ENCODE results near the gene GDF2.

Gene GDF2

DNA sequence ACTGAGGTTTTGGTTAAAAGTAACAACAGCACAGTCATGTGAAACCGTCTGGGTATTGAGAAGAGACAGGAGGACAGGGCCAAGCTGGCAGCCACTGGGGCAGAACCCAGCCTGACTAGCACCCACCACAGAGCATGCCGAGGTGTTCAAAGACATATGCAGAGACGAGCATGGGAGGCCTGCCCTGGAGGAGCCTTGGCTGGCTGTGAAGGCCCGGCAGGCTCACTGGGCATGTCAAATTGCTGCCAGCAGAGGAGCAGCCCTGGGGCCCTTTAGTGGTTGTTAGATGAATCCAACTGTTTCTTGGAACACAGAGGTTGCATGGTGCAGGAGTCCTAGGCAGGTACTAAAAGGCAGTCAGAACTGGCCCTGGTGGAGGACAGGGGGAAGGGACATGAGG lies 5.0 kb upstream of the GDF2 start:
- TF ChIP-seq, protein P1, sequence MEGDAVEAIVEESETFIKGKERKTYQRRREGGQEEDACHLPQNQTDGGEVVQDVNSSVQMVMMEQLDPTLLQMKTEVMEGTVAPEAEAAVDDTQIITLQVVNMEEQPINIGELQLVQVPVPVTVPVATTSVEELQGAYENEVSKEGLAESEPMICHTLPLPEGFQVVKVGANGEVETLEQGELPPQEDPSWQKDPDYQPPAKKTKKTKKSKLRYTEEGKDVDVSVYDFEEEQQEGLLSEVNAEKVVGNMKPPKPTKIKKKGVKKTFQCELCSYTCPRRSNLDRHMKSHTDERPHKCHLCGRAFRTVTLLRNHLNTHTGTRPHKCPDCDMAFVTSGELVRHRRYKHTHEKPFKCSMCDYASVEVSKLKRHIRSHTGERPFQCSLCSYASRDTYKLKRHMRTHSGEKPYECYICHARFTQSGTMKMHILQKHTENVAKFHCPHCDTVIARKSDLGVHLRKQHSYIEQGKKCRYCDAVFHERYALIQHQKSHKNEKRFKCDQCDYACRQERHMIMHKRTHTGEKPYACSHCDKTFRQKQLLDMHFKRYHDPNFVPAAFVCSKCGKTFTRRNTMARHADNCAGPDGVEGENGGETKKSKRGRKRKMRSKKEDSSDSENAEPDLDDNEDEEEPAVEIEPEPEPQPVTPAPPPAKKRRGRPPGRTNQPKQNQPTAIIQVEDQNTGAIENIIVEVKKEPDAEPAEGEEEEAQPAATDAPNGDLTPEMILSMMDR (IDR thresholded peaks at IDR 0.05) = no peak
- no peaks in the 10 kb centered on the region for H3K9me3 ChIP-seq
- no peaks in the 10 kb centered on the region for H3K27me3 ChIP-seq
- H3K27ac ChIP-seq = no peak overlapping the region
- peak in 1 of 2 donors; percentile 40 for DNase-seq
- H3K4me1 ChIP-seq = no peaks in the 10 kb centered on the region
- no peaks in the 10 kb centered on the region for H3K36me3 ChIP-seq
- intact Hi-C loops (cut with DNase I; ENCODE audit: low total_unique reads) = no loop called here
- no peak overlapping the region for H3K4me3 ChIP-seq

DNA sequence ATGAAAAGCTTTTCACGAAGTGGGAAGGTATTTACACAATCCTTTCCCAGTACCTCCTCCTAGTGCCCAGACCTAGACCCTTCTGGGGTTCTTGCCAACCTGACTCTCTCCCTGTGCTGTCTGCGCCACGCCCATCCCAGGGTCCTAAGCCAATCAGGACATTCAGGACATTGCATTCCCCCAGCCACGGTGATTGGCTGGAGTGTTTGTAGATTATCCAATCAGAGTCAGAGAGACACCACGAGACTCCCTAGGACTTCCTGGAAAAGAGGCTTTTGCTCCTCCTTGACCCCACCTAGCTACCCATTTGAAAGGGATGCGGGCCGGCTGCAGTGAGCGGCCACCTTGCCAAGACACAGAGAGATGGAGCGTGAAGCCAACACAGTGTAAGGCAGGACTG lies 3.5 kb upstream of the GDF2 start:
- no peaks in the 10 kb centered on the region for H3K4me1 ChIP-seq
- intact Hi-C loops (cut with DNase I; ENCODE audit: low total_unique reads) = no loop called here
- no peaks in the 10 kb centered on the region for H3K9me3 ChIP-seq

DNA sequence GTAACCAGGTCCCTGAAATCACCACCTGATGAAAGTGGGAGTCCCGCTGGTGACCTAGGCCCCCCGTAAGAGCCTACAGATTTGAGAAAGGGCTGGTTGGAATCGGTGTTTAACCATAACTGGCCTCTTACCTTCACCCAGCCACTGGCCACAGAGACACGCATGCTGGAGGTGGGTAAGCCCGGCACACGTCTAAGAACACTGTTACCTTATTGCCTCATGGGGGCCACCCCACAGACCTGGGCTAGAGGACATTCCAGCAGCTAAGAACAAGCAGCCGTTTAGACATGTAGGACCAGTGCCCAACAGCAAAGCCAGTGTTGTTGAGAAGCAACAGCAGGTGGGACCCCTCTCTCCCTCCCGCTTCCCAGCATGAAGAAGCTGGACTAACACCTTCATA lies 2.5 kb upstream of the GDF2 start:
- intact Hi-C loops (cut with DNase I; ENCODE audit: low total_unique reads) = no loop called here

More for the DNA sequence above, 3.5 kb upstream of the GDF2 start:
- Histone ChIP-seq H3K27me3 (peaks cover 0 to 5% of the 10 kb centered on the region in 2 donors), H3K36me3 (no peaks in the 10 kb centered on the region), H3K4me3 (no peak overlapping the region), H3K27ac (no peak overlapping the region)
- TF ChIP-seq, protein P1 (IDR thresholded peaks at IDR 0.05) = no peak
- DNase-seq = peak in 1 of 2 donors; percentile 31

DNA sequence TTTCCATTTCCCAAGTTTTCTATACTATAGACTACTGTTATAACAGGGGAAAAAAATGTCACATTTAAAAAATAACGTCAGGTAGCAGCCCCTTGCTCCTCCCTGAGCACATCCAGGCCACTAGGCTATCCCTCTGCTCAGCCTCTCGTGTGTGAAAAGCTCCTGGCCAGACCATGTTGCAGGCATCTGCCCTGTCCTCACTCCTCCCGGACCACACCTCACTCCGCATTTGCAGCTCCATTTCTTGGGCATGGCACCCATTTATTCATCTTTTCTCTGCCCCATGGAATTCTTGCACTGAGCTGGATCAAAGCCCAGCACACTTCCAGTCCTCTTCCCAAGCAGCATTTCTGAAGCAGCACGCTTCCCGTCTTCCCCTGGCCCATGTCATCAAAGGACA lies 1.4 kb upstream of the GDF2 start:
- H3K27me3 ChIP-seq = peaks cover 0 to 10% of the 10 kb centered on the region in 2 donors
- intact Hi-C loops (cut with DNase I; ENCODE audit: low total_unique reads) = no loop called here
- no peaks in the 10 kb centered on the region for H3K9me3 ChIP-seq
- TF ChIP-seq, protein P1 (IDR thresholded peaks at IDR 0.05) = no peak
- no peak overlapping the region for H3K27ac ChIP-seq
- H3K36me3 ChIP-seq = no peaks in the 10 kb centered on the region
- H3K4me3 ChIP-seq = no peak overlapping the region
- no peak for DNase-seq
- no peaks in the 10 kb centered on the region for H3K4me1 ChIP-seq

More for the DNA sequence above, 2.5 kb upstream of the GDF2 start:
- no peak for DNase-seq
- Histone ChIP-seq H3K36me3 (no peaks in the 10 kb centered on the region), H3K4me1 (no peaks in the 10 kb centered on the region), H3K4me3 (no peak overlapping the region), H3K27ac (no peak overlapping the region), H3K9me3 (no peaks in the 10 kb centered on the region), H3K27me3 (peaks cover 0 to 5% of the 10 kb centered on the region in 2 donors)
- TF ChIP-seq, protein P1 (IDR thresholded peaks at IDR 0.05) = no peak

DNA sequence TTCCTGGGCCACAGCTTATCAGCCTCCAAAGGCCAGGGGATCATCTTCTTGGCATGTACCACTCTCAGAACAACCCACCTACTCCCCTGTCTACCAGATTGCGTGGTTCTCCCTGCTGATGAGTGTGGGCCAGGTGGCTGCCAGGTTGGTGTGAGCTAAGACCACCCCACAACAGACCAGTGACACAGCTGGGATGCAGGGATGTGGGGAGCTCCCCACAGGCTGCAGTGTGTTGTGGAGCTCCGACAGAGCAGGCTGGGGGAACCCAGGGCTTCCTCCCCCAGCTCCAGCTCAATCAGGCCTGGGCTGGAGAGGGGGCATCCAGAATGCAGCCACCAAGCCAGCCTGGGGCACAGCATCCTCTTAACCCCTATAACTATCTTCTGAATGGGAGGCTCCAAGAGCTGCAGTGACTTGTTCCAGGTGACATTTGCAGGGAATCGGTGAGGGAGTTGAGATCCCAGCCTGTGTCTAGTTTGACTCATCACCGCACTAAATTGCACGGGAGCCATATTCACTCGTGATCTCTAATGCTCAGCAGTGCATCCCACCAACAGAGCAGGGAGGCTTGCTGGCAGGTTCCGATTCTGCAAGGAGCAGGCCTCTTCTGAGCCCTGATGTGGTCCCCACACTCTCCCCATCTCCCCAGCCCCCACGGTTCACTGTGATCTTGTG lies 596 bp upstream of the GDF2 start:
- DNase-seq = peak in 1 of 2 donors; percentile 31

More for the DNA sequence above, 596 bp upstream of the GDF2 start:
- TF ChIP-seq, protein P1 (IDR thresholded peaks at IDR 0.05) = no peak
- intact Hi-C loops (cut with DNase I; ENCODE audit: low total_unique reads) = no loop called here
- H3K9me3 ChIP-seq = no peaks in the 10 kb centered on the region
- no peaks in the 10 kb centered on the region for H3K4me1 ChIP-seq
- H3K27me3 ChIP-seq = peaks cover 0 to 10% of the 10 kb centered on the region in 2 donors
- no peak overlapping the region for H3K27ac ChIP-seq
- H3K4me3 ChIP-seq = no peak overlapping the region
- no peaks in the 10 kb centered on the region for H3K36me3 ChIP-seq
